HCT116 (cell line): ENCODE measurements around the gene PAH.

Experiments used
- ATF3 ChIP-seq: IDR thresholded peaks from 2 replicates; pipeline ENCODE4 v1.6.1; 2012
- CBX3 ChIP-seq: IDR thresholded peaks from 2 replicates; pipeline ENCODE4 v1.6.1; 2012; ENCODE audit warnings: low read depth
- CEBPB ChIP-seq: IDR thresholded peaks from 2 replicates; pipeline ENCODE4 v1.6.1; 2012; ENCODE audit warnings: low read depth
- CTCF ChIP-seq, 3 experiments: fragments of 200-600 bp in 1 of 3; sonication (generic) in 1 of 3; IDR thresholded peaks in 2 of 3; conservative IDR thresholded peaks in 1 of 3; 2 replicates each; pipeline ENCODE4 v1.5.1; 2012 to 2017; ENCODE audit warnings: low read depth in 2 of 3, low read length in 2 of 3, antibody characterized with exemption in 1 of 3, borderline replicate concordance in 1 of 3, control low read depth in 1 of 3, mild to moderate bottlenecking in 1 of 3, mixed read lengths in 1 of 3, mixed run types in 1 of 3, moderate library complexity in 1 of 3; ENCODE audit not compliant: insufficient read depth in 1 of 3
- EZH2 ChIP-seq: fragments of 200-600 bp; sonication (generic); IDR thresholded peaks from 2 replicates; pipeline ENCODE4 v1.6.1; 2017; ENCODE audit warnings: antibody characterized with exemption, mixed run types
- EZH2phosphoT487 ChIP-seq: fragments of 200-600 bp; IDR thresholded peaks from 2 replicates; pipeline ENCODE4 v1.6.1; 2018; ENCODE audit warnings: antibody characterized with exemption, borderline replicate concordance
- JUND ChIP-seq: IDR thresholded peaks from 2 replicates; pipeline ENCODE4 v1.6.1; 2012
- MAX ChIP-seq: IDR thresholded peaks from 2 replicates; pipeline ENCODE4 v1.6.1; 2012
- POLR2A ChIP-seq: IDR thresholded peaks from 2 replicates; pipeline ENCODE4 v1.7.0; 2011; ENCODE audit warnings: borderline replicate concordance; ENCODE audit not compliant: insufficient read depth, insufficient read length; ENCODE audit errors: extremely low read depth
- POLR2AphosphoS5 ChIP-seq: IDR thresholded peaks from 2 replicates; pipeline ENCODE4 v1.6.1; 2011; ENCODE audit warnings: mild to moderate bottlenecking, low read depth, low read length, moderate library complexity
- RAD21 ChIP-seq: IDR thresholded peaks from 2 replicates; pipeline ENCODE4 v1.6.1; 2012; ENCODE audit warnings: low read depth, mild to moderate bottlenecking
- REST ChIP-seq: IDR thresholded peaks from 2 replicates; pipeline ENCODE4 v1.6.1; 2012; ENCODE audit warnings: low read depth
- ZBTB33 ChIP-seq: IDR thresholded peaks from 2 replicates; pipeline ENCODE4 v1.6.1; 2011; ENCODE audit warnings: mild to moderate bottlenecking, low read length, moderate library complexity; ENCODE audit not compliant: insufficient replicate concordance; ENCODE audit errors: extremely low read depth
- ZFX ChIP-seq: fragments of 450-650 bp; IDR thresholded peaks from 2 replicates; pipeline ENCODE4 v1.6.1; 2017

DNA sequence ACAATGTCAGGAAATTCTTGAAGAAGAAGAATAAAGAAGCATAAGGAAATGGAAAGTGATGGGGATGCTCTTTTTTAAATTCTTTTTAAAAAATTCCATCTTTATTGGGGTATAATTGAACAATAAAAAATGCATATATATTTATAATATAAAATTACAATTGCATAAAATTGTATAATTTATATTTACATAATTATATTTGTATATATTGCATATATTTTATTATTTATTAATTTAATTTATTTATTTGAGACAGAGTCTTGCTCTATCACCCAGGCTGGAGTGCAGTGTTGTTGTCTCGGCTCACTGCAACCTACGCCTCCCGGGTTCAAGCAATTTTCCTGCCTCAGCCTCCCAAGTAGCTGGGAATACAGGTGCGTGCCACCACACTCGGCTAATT, 36.3 kb downstream of the PAH start:
- TF ChIP-seq CEBPB (no peak), CTCF (IDR thresholded peaks at IDR 0.05 in 2 of 3, conservative IDR thresholded peaks at IDR 0.05 in 1 of 3; ENCODE audit: borderline replicate concordance in 1 of 3, insufficient read depth in 1 of 3, low read depth in 2 of 3, low read length in 2 of 3) (no peak), ATF3 (no peak), REST (no peak), POLR2A (no peak), ZFX (no peak), RAD21 (no peak), EZH2 (no peak), POLR2AphosphoS5 (no peak), EZH2phosphoT487 (no peak), ZBTB33 (no peak), JUND (no peak), MAX (no peak), CBX3 (no peak)
